ENCODE measurements around the gene IQCE.
A peak's percentile ranks its signal among the peaks of the same experiment; 100 is the strongest.
"Not testable (repeated sequence)": the region's sequence is repeated elsewhere in the genome, so short reads cannot be mapped to it uniquely, and the experiment has no call there.

The IQCE gene

GRCh38 chr7:2604608-2605174 lies 45.9 kb downstream of the IQCE start:
- DNase-seq = no peak

DNA sequence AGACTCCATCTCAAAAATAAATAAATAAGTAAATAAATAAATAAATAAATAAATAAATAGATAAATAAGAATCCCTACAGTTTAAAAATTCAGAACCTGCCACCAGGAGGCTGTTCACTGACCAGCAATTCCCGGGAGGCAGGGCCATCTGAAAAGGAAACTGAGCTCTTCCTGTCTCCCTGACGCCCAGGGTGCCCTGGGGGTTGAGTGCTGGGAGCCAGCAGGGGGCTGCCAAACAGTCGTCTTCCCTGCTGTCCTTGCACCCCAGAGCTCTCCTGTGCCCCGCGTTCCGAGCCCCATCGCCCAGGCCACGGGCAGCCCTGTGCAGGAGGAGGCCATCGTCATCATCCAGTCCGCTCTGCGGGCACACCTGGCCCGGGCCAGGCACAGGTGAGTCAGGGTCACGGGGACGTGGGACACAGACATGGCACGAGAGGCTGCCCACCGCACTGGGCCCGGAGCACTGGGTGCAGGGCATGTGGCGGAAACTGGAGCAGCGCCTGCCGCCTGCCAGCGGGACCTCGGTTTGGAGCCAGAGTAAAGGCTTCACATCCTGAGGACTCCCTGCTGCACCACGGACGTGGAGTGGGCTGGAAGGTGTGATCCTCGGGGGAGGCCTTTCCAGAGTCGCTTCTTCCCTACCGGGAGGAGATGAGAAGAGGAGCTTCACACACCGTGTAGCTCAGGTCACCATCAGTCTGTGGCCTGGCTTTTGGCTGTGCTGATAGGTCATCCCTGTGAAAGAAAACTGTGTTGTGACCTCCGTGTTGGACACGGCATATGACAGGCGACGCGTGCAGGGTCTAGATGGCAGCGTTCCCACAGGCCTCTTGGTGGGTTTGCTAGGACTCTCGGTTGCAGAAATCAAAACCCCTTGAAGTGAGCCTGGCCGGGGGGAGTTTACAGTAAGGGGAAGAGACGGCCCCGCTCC lies 47.1 kb downstream of the IQCE start:
- DNase-seq = no peak

DNA sequence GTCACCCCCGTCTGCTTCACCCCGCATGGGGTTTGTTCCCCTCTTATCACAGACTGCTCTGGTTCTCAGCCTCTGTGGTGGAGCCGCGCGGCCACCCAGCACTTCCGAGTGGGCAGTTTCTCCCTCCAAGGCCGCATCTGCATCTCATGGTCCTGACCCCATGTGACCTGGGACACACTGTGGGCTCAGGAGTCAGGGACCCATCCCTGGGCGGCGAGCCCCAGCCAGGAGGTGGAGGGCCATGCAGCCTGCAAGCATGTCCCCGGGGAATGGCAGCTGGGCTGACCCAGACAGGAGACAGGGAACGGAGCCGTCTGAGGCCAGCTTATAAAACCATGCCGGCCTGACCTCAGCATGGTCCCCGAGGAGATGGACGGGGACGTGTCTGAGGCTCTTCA lies 47.8 kb downstream of the IQCE start:
- DNase-seq = no peak

DNA sequence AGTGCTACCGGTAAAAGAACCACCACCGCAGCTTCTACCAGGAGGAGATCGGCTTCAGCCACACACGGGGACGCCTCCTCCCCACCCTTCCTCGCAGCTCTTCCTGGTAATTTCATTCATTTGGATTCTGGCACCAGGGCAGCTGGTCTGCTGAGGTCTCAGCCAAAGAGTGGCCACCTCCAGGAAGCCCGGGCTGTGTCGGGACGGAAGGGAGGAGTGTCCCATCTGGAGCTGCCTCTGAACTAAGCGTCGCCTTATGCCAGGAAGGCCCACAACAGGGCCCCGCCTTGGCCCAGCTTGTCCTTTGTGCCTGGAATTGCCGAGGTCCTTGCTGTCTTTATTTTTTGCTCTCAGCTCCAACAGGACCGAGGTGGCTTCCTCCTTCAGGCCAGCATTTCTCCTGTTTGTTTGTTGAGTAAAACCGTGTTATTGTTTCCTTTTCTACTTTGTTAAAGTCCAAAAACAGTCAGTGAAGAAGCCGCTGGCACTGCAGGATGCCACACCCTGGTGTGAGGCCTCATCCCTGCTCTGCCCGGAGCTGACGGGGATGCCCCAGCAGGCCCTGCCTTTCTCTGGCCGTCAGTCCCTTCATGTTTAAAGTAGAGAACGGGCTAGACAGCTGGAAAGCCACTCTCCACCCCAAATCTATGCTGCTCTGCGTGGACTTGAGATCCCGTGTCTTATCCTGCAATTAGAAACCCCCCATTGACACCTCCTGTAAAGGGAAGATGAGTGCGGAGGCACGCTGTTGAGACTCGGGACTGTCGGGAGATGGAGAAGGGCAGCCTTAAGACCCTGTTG lies 48.5 kb downstream of the IQCE start:
- peak; percentile 65 for DNase-seq

DNA sequence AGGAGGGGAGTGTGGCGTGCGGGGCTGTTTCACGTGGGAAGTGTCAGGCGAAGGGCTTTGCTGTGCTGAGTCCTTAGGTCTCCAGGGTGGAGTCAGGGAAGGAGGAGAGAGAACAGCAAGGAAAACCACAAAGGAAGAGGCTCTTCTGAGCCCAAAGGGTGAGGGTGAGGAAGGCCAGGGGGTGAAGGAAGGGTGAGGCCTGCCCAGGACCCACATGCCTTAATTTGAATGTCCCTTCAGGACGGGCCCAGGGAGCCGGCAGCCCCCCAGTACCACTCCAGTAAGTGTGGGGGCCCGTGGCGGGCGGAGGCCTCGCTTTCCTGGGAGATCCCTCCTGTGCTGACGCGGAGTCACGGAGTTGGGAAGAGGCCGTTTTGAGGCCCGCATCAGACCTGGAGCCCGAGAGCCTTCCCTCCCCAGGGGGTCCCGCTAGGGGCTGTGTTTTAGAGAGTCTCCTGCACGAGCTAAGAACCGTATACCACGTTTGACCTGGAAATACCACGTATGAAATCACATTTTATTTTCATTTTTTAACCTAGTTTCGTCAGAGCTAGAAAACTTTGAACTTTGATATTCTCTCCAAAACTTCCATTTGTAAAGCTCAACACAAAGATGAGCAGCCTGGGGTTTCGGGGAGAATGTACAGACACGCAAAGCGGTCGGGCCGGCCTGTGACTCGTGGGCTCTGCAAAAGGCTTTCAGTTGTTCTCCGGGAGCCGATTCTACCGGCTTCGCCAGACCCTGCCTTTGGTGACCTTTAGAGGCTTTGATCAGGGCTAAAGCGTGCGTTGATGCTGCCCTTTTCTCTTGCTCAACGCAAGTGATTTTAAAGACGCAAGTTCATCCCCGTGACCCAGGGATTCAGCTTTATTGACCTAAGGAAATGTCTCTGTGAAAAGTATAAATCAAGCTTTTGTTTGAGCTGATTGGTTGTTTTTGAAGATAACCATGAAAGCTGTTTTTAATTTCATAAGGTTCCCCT lies 49.4 kb downstream of the IQCE start:
- DNase-seq = peak; percentile 54

DNA sequence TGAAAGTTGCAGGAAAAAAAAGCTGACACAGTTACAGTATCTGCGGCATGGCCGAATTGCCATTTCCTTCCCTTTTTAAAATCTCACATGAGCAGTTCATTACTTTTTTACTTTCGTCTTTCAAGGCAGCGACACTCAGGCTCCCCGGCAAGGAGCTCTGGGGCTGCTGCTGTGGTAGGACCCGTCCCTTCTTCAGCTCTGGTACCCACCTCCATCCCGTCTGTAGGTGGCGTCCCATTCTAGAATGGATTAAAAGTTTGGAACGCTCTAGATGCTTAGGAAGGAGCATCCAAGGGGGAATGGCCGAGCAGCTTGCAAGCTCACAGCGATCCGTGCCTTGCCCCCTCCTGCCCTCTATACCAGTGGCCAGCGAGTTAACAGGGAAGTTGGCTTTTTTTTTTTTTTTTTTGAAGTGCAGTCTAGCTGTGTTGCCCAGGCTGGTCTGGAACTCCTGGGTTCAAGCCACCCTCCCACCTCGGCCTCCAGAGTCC lies 50.2 kb downstream of the IQCE start:
- peak; percentile 81 for DNase-seq

DNA sequence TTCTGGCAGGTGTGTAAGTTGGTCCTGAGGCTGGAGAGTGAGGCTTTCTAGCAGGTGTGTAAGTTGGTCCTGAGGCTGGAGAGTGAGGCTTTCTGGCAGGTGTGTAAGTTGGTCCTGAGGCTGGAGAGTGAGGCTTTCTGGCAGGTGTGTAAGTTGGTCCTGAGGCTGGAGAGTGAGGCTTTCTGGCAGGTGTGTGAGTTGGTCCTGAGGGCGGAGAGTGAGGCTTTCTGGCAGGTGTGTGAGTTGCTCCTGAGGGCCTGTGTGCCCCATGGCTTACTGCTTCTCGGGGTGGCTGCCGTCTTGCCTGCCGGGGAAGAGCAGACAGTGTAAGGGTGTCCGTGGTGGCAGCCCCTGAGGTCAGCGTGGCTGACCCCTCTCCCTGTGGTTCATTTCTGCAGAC lies 50.9 kb downstream of the IQCE start:
- not testable (repeated sequence) for DNase-seq

GRCh38 chr7:2610466-2610865 lies 51.7 kb downstream of the IQCE start:
- DNase-seq = no peak

DNA sequence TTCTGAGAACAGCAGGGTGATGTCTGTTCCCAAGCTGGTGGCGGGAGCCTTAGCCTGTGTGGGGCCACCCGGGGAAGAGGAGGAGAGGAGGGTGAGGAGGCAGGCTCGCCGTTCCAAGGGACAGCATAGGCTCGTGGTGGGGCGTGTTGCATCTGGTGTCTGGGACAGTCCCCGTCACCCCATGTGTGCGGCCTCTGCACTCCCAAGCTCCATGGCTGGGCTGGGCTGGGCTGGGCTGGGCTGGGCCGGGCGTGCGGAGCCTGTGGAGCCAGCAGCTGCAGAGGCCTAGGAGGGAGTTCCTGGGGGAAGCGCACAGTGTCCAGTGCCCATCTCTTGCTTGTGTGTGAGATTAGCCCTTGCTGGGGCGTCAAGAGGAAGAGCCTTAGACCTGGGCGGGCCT lies 52.1 kb downstream of the IQCE start:
- no peak for DNase-seq

DNA sequence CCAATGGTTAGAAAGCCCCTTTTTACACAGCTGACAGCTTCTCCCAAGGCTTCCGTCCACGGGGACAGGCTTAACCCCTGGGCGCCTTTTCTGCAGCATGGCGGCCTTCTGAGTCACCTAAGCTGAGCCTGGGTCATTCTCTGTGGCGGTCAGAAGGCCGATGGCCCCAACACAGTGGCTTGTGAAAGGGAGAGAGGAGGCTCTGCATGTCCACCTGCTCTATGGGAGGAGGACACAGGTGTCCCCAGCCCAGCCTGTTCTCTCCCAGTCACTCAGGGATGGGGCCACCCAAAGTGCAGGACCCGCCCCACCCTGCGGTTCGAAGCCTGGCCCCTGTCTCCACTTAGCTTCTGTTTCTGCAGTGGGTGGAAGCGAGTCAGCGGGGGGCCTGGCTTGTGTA lies 52.6 kb downstream of the IQCE start:
- no peak for DNase-seq

DNA sequence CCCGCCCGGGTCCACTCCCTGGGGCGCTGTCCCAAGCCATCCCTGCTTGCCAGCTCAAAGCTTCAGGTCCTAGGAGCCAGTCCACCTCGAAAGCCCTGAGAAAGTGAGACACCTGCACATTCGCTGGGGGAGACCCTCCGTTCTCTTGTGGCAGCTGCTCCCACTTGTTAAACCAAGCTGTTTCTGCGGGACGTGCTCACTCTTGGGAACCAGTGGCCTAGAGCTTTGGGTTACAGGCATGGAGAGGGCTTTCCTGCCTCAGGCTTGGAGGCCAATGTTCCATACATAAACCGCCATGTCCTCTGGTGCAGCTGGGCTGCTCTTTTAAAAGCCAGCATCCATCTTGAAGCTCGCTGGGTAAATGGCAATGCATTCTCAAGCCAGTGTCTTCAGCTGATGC lies 53.1 kb downstream of the IQCE start:
- no peak for DNase-seq

GRCh38 chr7:2612445-2613097 lies 53.8 kb downstream of the IQCE start:
- DNase-seq = no peak

- no peak for DNase-seq
Measured at GRCh38 chr7:2613098-2613930, 54.5 kb downstream of the IQCE start.

- no peak for DNase-seq
Measured at GRCh38 chr7:2613931-2614600, 55.3 kb downstream of the IQCE start.

DNA sequence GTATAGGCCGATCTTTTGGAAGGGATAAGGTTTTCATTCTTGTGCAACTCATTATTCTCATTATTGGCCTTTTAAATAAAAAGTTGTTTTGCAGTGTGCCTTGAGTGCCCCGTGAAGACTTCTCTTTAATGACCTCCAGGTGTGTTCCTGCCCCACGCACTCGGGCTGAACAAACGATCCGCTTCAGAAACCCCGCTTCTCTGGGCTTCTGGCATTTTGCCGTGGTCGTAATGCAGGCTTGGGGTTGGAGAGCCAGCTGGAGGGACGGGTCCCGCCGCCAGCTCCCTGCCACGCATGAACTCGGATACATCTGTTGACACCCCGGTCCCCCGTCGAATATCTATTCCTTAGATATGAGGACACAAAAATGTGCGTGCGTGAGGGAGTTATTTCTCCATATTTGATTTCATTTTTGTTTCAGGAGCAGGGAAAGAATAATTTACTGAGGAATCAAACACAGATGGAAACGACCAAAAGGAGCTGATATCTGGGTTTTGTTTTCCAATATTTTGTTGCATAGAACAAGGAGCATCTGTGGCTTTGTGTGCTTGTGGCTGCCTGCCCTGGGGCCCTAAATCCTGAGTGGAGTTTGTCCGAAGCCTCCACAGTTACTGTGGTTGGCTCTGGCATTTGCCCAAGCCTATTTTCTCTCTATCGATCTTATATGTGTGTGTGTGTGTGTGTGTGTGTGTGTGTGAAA lies 56.0 kb downstream of the IQCE start:
- DNase-seq = no peak

DNA sequence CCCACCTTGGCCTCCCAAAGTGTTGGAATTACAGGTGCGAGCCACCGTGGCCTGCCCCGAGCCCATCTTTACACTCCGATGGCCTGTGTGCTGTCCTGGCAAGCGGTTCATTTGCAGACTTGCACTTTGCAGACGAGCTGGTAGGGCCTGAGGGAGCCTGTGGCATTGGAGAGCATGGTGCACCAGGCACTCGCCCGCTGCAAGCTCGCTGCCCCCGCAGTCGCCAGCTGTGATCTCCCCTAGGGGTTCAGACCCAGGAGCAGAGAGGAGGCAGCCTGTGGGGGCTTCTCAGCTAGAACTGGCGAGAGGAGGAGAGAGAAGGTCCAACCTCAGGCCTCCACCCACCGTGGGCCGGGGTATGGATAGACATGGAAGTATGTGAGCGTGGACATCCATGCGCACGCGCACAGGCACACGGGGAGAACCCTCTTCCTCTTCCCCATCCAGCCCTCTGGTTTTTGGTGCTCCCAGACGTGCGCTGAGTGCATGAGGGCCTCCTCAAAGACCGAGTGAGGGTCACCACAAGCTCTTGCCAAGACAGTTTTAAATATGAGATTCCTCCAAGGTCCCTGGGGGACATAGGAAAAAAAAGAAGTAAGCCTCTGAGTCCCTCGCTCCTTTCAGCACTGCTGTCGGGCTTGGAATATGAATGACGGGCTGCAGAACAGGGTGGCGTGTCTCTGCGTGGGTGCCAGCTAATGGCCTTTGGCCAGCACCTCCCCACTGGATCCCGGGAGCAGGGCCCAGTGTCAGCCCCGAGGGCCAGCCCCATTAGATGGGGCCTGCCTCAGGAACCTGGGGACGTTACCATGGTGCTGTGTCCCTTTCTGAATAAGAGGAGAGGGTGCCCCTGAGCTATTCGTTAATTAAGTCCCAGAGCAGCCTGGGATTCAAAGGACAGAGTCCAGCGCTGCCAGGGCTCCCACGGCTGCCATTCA lies 57.9 kb downstream of the IQCE start:
- no peak for DNase-seq

DNA sequence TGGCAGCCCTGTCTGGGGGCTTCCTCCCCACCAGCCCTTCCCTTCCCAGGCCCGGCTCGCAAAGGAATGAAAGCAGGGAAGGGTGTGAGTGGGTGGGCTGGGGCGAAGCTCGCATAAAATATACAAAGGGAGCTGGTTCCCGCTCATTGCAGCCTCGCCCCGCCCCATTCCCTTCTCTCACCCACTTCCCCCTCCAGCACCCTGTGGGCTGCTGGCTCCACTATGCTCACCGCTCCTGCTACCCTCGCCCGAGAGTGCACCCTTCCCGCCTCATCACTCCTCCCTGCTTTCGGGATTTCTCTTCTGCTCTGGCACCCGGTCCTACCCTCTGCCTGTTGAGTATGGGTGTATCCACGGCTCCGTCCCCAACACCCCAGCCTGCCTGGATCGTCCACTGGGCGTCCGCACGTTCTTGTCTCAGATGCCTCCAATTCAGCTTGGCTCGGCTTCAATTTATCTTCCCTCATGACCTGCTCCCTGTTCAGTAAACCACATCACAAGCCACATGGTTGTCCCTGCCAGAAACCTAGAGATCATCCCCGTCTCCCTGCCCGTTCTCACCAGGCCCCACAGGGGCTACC lies 58.6 kb downstream of the IQCE start:
- no peak for DNase-seq

GRCh38 chr7:2619116-2619515 lies 60.3 kb downstream of the IQCE start:
- no peak for DNase-seq
